HL-60 (cell line): Measurements from ENCODE around the gene FKBP15.

Source experiments
- CTCF ChIP-seq: IDR thresholded peaks from one replicate; pipeline ENCODE4 v1.5.1; 2011; ENCODE audit warnings: low read length, control low read depth, inconsistent platforms; ENCODE audit not compliant: insufficient read depth
- GABPA ChIP-seq: IDR thresholded peaks from 2 replicates; pipeline ENCODE4 v1.6.1; 2012; ENCODE audit warnings: low read depth
- POLR2AphosphoS5 ChIP-seq: IDR thresholded peaks from 2 replicates; pipeline ENCODE4 v1.6.1; 2012; ENCODE audit warnings: low read depth
- REST ChIP-seq: IDR thresholded peaks from 2 replicates; pipeline ENCODE4 v1.6.1; 2012; ENCODE audit warnings: low read depth; ENCODE audit not compliant: insufficient replicate concordance
- SPI1 ChIP-seq: IDR thresholded peaks from 2 replicates; pipeline ENCODE4 v1.6.1; 2012; ENCODE audit warnings: low read depth, mild to moderate bottlenecking, borderline replicate concordance

GRCh38 chr9:113177251-113177650 lies 43.8 kb downstream of the FKBP15 start:
- no peak for TF ChIP-seq CTCF
- no peak for TF ChIP-seq POLR2AphosphoS5
- no peak for TF ChIP-seq REST
- TF ChIP-seq GABPA = no peak
- no peak for TF ChIP-seq SPI1
